ENCODE results near the gene CARD11.

- no peak for TF ChIP-seq CTCF (IDR thresholded peaks at IDR 0.05)
- no peak for TF ChIP-seq POLR2A (IDR thresholded peaks at IDR 0.05)
Observed at GRCh38 chr7:3011211-3011852, 32.3 kb downstream of the CARD11 start.

Data from testis (tissue), 2 donors.